ENCODE measurements around the gene TNIP1. TPM values are rescaled to one million over a fixed set of nuclear protein-coding genes. Genes with fewer than 3 reads are reported as not detected.

The TNIP1 gene
- total and polyA plus RNA-seq, 2 experiments from 2014 or later, result 94.9 to 134 TPM

DNA sequence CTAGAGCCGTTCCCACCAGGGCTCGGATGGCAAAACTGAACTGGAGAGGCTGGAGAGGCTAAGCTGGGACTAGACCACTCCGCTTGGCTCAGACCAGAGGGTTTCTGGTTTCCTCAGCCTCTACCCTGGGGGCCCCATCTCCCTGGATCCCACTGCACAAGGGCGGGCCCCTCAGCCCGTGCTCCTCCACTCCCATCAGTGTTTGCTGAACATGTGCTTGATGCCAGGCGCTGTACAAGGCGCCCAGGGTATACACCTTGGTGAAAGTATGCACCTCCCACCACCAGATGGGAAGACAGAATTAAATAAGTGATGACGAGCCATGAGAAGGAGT is 42.5 kb downstream of the TNIP1 start:
- Histone ChIP-seq H3K36me3 (peaks cover 52% of the 10 kb centered on the region), H3K27ac (peak overlapping the region; percentile 35), H3K9me3 (ENCODE audit: low read depth) (no peaks in the 10 kb centered on the region), H3K4me1 (ENCODE audit: low read depth) (no peaks in the 10 kb centered on the region), H3K4me3 (no peak overlapping the region), H3K27me3 (no peaks in the 10 kb centered on the region)
- TF ChIP-seq, protein P1, sequence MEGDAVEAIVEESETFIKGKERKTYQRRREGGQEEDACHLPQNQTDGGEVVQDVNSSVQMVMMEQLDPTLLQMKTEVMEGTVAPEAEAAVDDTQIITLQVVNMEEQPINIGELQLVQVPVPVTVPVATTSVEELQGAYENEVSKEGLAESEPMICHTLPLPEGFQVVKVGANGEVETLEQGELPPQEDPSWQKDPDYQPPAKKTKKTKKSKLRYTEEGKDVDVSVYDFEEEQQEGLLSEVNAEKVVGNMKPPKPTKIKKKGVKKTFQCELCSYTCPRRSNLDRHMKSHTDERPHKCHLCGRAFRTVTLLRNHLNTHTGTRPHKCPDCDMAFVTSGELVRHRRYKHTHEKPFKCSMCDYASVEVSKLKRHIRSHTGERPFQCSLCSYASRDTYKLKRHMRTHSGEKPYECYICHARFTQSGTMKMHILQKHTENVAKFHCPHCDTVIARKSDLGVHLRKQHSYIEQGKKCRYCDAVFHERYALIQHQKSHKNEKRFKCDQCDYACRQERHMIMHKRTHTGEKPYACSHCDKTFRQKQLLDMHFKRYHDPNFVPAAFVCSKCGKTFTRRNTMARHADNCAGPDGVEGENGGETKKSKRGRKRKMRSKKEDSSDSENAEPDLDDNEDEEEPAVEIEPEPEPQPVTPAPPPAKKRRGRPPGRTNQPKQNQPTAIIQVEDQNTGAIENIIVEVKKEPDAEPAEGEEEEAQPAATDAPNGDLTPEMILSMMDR (IDR thresholded peaks at IDR 0.05; ENCODE audit: low read depth, low read length), result no peak
- DNase-seq (ENCODE audit: low read depth in 1 of 2, low spot score in 1 of 2), result no peak

- TF ChIP-seq, protein P1 (IDR thresholded peaks at IDR 0.05; ENCODE audit: low read depth, low read length), result no peak
- Histone ChIP-seq H3K36me3 (peaks cover 54% of the 10 kb centered on the region), H3K4me3 (no peak overlapping the region), H3K27ac (peak overlapping the region; percentile 35), H3K9me3 (ENCODE audit: low read depth) (no peaks in the 10 kb centered on the region), H3K4me1 (ENCODE audit: low read depth) (no peaks in the 10 kb centered on the region), H3K27me3 (no peaks in the 10 kb centered on the region)
- DNase-seq (ENCODE audit: low read depth in 1 of 2, low spot score in 1 of 2), result peak in 1 of 2 donors; percentile 82
Measured at GRCh38 chr5:151037561-151038411, 43.0 kb downstream of the TNIP1 start.

DNA sequence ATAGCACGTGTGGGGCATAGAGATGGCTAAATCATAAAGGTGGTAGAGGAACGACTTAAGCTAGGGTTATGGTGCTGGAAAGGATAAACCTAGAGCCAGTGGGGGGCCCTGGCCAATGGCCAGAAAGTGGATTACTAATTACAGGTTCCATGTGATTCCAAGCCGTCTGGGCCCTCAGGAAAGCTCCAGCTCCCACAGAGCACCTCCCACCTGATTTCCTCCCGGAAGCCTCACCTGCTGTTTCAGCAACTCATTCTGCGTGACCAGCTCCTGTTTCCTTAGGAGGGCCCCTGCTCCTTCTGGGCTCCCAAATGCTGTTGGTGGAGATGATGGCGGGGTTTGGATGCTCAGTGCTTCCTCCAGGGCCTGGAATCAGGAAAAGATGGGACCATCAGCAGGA is 44.3 kb downstream of the TNIP1 start:
- H3K9me3 ChIP-seq (ENCODE audit: low read depth), result no peaks in the 10 kb centered on the region
- no peak overlapping the region for H3K4me3 ChIP-seq
- no peak overlapping the region for H3K27ac ChIP-seq
- TF ChIP-seq, protein P1 (IDR thresholded peaks at IDR 0.05; ENCODE audit: low read depth, low read length), result no peak
- no peaks in the 10 kb centered on the region for H3K4me1 ChIP-seq (ENCODE audit: low read depth)
- peaks cover 63% of the 10 kb centered on the region for H3K36me3 ChIP-seq
- H3K27me3 ChIP-seq, result no peaks in the 10 kb centered on the region
- DNase-seq (ENCODE audit: low read depth in 1 of 2, low spot score in 1 of 2), result no peak

DNA sequence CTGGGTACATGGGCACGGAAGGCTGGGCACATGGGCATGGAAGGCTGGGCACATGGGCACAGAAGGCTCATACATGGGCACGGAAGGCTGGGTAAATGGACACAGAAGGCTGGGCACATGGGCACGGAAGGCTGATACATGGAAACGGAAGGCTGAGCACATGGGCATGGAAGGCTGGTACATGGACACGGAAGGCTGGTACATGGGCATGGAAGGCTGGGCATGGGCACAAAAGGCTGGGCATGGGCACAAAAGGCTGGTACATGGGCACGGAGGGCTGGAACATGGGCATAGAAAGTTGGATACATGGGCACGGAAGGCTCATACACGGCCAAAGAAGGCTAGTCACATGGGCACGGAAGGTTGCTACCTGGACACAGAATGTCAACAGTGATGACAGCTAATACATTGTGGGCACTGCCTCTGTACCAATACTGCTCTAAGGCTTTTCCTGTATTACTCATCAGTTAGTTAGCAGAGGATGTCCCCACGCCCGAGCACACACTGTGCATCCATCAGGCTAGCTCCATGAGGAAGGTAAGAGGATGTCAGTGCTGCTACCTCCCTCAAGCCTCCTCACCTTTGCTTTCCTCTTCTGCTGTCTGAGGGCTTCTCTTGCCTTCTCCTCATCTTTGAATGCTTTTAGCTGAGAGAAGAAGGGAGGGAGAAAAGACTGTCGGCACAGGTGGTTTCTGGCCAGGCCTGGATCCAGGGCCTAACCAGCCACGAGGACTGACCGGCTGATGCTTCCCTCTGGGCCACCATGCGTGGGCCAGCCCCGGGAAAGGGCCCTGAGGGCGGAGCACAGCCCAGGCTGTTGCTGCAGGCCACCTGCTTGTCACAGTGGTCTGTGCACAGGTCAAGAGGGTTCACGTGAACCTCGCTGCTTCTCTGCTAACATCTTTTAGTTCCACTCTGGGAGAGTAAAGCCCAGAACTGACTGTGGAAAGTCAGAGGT is 46.1 kb downstream of the TNIP1 start:
- H3K9me3 ChIP-seq (ENCODE audit: low read depth), result no peaks in the 10 kb centered on the region
- TF ChIP-seq, protein P1 (IDR thresholded peaks at IDR 0.05; ENCODE audit: low read depth, low read length), result no peak
- no peaks in the 10 kb centered on the region for H3K4me1 ChIP-seq (ENCODE audit: low read depth)
- H3K4me3 ChIP-seq, result no peak overlapping the region
- H3K27ac ChIP-seq, result no peak overlapping the region
- peaks cover 59% of the 10 kb centered on the region for H3K36me3 ChIP-seq
- no peak for DNase-seq (ENCODE audit: low read depth in 1 of 2, low spot score in 1 of 2)
- no peaks in the 10 kb centered on the region for H3K27me3 ChIP-seq

DNA sequence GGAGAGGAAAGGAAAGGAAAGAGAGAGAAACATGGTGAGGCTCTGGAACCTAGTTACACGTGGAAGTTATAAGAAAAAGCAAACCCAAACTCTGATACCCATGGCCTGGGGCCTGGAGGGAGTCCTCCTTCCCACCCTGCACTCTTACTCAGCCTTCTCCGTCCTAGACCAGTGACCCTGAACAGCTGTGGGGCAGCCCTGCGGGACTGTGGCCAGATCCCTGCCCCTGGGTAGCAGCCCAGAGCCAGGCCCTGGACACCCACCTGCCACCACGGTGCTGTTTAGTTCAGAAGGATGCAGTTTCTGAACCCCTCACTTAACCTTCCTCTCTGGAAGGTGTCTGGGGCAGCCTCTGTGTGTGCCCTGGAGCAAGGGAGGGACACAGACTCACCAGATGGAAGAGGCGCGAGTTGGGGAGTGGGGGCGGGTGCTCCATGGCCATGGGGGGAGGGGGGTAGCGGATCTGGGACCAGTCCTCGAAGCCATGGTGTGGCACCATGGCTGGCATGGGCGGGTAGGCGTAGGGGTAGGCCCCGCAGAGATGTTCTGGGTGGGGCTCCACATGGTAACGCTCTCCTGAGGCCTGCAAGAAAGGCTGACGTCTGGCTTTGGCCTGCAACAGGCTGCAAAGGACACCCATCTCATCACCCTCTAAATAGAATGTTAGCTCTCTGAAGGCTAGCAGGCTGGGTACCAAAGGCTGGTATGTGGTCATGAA is 47.5 kb downstream of the TNIP1 start:
- H3K27ac ChIP-seq, result no peak overlapping the region
- peaks cover 61% of the 10 kb centered on the region for H3K36me3 ChIP-seq
- TF ChIP-seq, protein P1 (IDR thresholded peaks at IDR 0.05; ENCODE audit: low read depth, low read length), result no peak
- DNase-seq (ENCODE audit: low read depth in 1 of 2, low spot score in 1 of 2), result no peak
- no peaks in the 10 kb centered on the region for H3K4me1 ChIP-seq (ENCODE audit: low read depth)
- H3K9me3 ChIP-seq (ENCODE audit: low read depth), result no peaks in the 10 kb centered on the region
- no peak overlapping the region for H3K4me3 ChIP-seq
- H3K27me3 ChIP-seq, result no peaks in the 10 kb centered on the region
